Fibroblast of lung (primary cell): ENCODE results near the gene RETSAT.

Experiments used
- EZH2 ChIP-seq: IDR thresholded peaks from 2 replicates; pipeline ENCODE4 v1.5.1; 2012; ENCODE audit warnings: low read length, control low read depth, mild to moderate bottlenecking; ENCODE audit errors: missing control alignments
- TF ChIP-seq, protein P1 (sequence below), 2 donors: IDR thresholded peaks in 1 of 2; conservative IDR thresholded peaks in 1 of 2; 1 replicate in 1 of 2; 2 replicates in 1 of 2; pipeline ENCODE4 v1.5.1; 2011 to 2012; ENCODE audit warnings: low read length in 2 of 2, control low read depth in 1 of 2, inconsistent platforms in 1 of 2, low read depth in 1 of 2, mild to moderate bottlenecking in 1 of 2

DNA sequence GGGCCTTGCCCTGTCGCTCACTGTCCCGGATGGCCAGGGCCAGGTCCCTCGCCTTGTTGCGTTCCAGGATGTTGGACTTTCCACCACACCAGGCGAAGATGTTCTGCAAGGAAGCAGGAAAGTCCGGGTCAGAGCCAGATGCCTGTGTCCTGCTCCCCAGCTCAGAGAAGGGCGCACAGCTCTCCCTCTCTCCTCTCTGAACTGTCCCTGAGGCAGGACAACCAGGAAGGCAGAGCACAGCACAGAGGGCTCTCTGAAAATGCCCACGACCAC, 44.8 kb upstream of the RETSAT start:
- no peak for TF ChIP-seq EZH2
- TF ChIP-seq, protein P1, sequence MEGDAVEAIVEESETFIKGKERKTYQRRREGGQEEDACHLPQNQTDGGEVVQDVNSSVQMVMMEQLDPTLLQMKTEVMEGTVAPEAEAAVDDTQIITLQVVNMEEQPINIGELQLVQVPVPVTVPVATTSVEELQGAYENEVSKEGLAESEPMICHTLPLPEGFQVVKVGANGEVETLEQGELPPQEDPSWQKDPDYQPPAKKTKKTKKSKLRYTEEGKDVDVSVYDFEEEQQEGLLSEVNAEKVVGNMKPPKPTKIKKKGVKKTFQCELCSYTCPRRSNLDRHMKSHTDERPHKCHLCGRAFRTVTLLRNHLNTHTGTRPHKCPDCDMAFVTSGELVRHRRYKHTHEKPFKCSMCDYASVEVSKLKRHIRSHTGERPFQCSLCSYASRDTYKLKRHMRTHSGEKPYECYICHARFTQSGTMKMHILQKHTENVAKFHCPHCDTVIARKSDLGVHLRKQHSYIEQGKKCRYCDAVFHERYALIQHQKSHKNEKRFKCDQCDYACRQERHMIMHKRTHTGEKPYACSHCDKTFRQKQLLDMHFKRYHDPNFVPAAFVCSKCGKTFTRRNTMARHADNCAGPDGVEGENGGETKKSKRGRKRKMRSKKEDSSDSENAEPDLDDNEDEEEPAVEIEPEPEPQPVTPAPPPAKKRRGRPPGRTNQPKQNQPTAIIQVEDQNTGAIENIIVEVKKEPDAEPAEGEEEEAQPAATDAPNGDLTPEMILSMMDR (conservative IDR thresholded peaks at IDR 0.05 in 1 of 2, IDR thresholded peaks at IDR 0.05 in 1 of 2; ENCODE audit: low read depth in 1 of 2, low read length in 2 of 2): no peak
